ENCODE results near the gene EDNRB. TPM values are rescaled to one million over a fixed set of nuclear protein-coding genes. Genes with fewer than 3 reads are reported as not detected.
"Not testable (repeated sequence)": the region's sequence is repeated elsewhere in the genome, so short reads cannot be mapped to it uniquely, and the experiment has no call there.

EDNRB gene
- polyA plus RNA-seq, 1 donor (not counting 4 experiments of a cell fraction or from before 2014, with no cell fraction given): 0.01 TPM

DNA sequence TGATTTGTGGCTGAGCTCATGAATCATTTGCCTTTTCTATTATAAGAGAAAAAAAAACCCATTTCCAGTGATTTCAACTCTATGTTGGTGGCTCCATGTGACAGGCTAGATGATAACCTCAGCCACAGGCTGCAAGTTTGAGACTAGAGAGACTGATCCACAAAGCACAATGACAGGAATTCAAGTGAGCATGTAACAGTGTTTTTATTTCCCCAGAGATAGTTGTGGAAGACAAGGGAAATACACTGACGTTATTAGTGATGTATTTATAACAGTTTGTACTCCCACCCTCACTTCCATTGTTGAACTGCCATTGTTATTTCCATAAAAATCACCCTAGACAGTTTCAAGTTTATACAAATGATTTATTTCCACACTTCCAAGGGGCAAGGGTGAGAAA lies 27.9 kb upstream of the EDNRB start:
- no peak overlapping the region for H3K27ac ChIP-seq (ENCODE audit: control insufficient read depth, insufficient read depth, low read length)
- H3K36me3 ChIP-seq (ENCODE audit: control insufficient read depth in 2 of 2, extremely low read depth in 1 of 2, insufficient read depth in 2 of 2, low read length in 2 of 2): no peaks in the 10 kb centered on the region
- FAIRE-seq: no peak
- no peaks in the 10 kb centered on the region for H3K27me3 ChIP-seq (ENCODE audit: control insufficient read depth, extremely low read depth, insufficient read depth, low read length)
- H4K20me1 ChIP-seq (ENCODE audit: control insufficient read depth, extremely low read depth, insufficient read depth, low read length): no peaks in the 10 kb centered on the region
- no peak overlapping the region for H2AFZ ChIP-seq (ENCODE audit: control insufficient read depth, low read length)
- H3K9me1 ChIP-seq (ENCODE audit: control insufficient read depth, extremely low read depth, insufficient read depth, low read length): no peaks in the 10 kb centered on the region
- TF ChIP-seq, protein P1, sequence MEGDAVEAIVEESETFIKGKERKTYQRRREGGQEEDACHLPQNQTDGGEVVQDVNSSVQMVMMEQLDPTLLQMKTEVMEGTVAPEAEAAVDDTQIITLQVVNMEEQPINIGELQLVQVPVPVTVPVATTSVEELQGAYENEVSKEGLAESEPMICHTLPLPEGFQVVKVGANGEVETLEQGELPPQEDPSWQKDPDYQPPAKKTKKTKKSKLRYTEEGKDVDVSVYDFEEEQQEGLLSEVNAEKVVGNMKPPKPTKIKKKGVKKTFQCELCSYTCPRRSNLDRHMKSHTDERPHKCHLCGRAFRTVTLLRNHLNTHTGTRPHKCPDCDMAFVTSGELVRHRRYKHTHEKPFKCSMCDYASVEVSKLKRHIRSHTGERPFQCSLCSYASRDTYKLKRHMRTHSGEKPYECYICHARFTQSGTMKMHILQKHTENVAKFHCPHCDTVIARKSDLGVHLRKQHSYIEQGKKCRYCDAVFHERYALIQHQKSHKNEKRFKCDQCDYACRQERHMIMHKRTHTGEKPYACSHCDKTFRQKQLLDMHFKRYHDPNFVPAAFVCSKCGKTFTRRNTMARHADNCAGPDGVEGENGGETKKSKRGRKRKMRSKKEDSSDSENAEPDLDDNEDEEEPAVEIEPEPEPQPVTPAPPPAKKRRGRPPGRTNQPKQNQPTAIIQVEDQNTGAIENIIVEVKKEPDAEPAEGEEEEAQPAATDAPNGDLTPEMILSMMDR (optimal IDR thresholded peaks at IDR 0.05 in 1 of 3, IDR thresholded peaks at IDR 0.05 in 1 of 3, conservative IDR thresholded peaks at IDR 0.05 in 1 of 3; ENCODE audit: extremely low read depth in 1 of 3, insufficient read depth in 2 of 3, low read length in 3 of 3): no peak
- H3K79me2 ChIP-seq (ENCODE audit: control insufficient read depth, insufficient read depth, low read length): no peaks in the 10 kb centered on the region
- H3K4me3 ChIP-seq (ENCODE audit: control insufficient read depth in 2 of 3, extremely low read depth in 1 of 3, insufficient read depth in 2 of 3, low read depth in 1 of 3, low read length in 3 of 3): no peak overlapping the region
- no peak overlapping the region for H3K4me2 ChIP-seq (ENCODE audit: control insufficient read depth, extremely low read depth, insufficient read depth, low read depth, low read length)
- no peak overlapping the region for H3K9ac ChIP-seq (ENCODE audit: control insufficient read depth, extremely low read depth, insufficient read depth, low read length)
- no peaks in the 10 kb centered on the region for H3K9me3 ChIP-seq (ENCODE audit: control insufficient read depth, low read depth, low read length)
- dilution Hi-C loops (cut with MboI; ENCODE audit: extremely low pct_ligation_motif_present, low sequenced_read_pairs): no loop called here
- H3K4me1 ChIP-seq (ENCODE audit: control insufficient read depth, extremely low read depth, insufficient read depth, low read length): no peaks in the 10 kb centered on the region
- no peak for DNase-seq (ENCODE audit: low read depth, low spot score)

DNA sequence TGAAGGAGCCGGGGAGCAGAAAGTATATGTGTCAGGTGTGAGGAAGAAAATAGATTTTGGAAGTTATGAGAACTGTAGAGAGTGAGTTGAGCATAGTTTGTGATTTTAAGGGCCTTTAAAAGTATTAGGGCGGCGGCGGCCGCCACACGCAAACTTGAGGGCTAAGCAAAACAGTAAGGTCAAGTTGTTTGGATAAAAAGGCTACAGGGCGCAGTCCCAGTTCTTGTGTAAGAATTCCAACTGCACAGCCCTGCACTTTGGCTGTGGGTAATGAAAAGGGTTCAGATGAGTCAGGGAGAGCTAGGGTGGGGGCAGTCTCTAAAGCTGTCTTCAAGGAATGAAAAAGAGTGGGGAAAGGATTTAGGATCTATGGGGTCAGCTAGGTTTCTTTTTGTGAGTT lies 16.4 kb upstream of the EDNRB start:
- H3K79me2 ChIP-seq (ENCODE audit: control insufficient read depth, insufficient read depth, low read length); H3K4me3 ChIP-seq (ENCODE audit: control insufficient read depth in 2 of 3, extremely low read depth in 1 of 3, insufficient read depth in 2 of 3, low read depth in 1 of 3, low read length in 3 of 3); H3K9me3 ChIP-seq (ENCODE audit: control insufficient read depth, low read depth, low read length); DNase-seq (ENCODE audit: low read depth, low spot score); H3K9ac ChIP-seq (ENCODE audit: control insufficient read depth, extremely low read depth, insufficient read depth, low read length); H3K36me3 ChIP-seq (ENCODE audit: control insufficient read depth in 2 of 2, extremely low read depth in 1 of 2, insufficient read depth in 2 of 2, low read length in 2 of 2); dilution Hi-C loops (cut with MboI; ENCODE audit: extremely low pct_ligation_motif_present, low sequenced_read_pairs); H3K27ac ChIP-seq (ENCODE audit: control insufficient read depth, insufficient read depth, low read length); H2AFZ ChIP-seq (ENCODE audit: control insufficient read depth, low read length); FAIRE-seq; H3K27me3 ChIP-seq (ENCODE audit: control insufficient read depth, extremely low read depth, insufficient read depth, low read length); H4K20me1 ChIP-seq (ENCODE audit: control insufficient read depth, extremely low read depth, insufficient read depth, low read length); H3K9me1 ChIP-seq (ENCODE audit: control insufficient read depth, extremely low read depth, insufficient read depth, low read length); H3K4me2 ChIP-seq (ENCODE audit: control insufficient read depth, extremely low read depth, insufficient read depth, low read depth, low read length); H3K4me1 ChIP-seq (ENCODE audit: control insufficient read depth, extremely low read depth, insufficient read depth, low read length): not testable (repeated sequence)

DNA sequence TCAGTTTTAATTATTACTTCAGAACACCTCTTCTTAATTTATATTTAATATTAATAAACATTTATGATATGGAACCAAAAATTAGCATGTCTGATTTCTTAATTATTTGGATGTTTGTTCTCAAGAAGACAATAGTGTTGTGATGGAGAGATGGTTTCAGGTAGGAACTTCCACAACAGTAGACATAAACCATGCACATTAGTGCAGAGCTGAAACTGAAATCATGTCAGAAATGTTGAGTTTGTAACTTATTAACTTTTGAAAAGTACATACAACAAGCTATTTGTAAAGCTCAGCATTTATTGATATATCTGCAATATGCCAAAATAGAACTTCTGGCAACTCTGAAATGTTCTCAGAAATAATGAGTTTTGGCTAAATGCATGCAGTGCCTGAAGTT lies 11.8 kb upstream of the EDNRB start:
- Histone ChIP-seq H3K4me1 (ENCODE audit: control insufficient read depth, extremely low read depth, insufficient read depth, low read length) (no peaks in the 10 kb centered on the region), H3K4me3 (ENCODE audit: control insufficient read depth in 2 of 3, extremely low read depth in 1 of 3, insufficient read depth in 2 of 3, low read depth in 1 of 3, low read length in 3 of 3) (no peak overlapping the region), H4K20me1 (ENCODE audit: control insufficient read depth, extremely low read depth, insufficient read depth, low read length) (no peaks in the 10 kb centered on the region), H3K9ac (ENCODE audit: control insufficient read depth, extremely low read depth, insufficient read depth, low read length) (no peak overlapping the region), H3K9me3 (ENCODE audit: control insufficient read depth, low read depth, low read length) (no peaks in the 10 kb centered on the region), H2AFZ (ENCODE audit: control insufficient read depth, low read length) (no peak overlapping the region), H3K9me1 (ENCODE audit: control insufficient read depth, extremely low read depth, insufficient read depth, low read length) (no peaks in the 10 kb centered on the region), H3K4me2 (ENCODE audit: control insufficient read depth, extremely low read depth, insufficient read depth, low read depth, low read length) (no peak overlapping the region), H3K27ac (ENCODE audit: control insufficient read depth, insufficient read depth, low read length) (no peak overlapping the region), H3K79me2 (ENCODE audit: control insufficient read depth, insufficient read depth, low read length) (no peaks in the 10 kb centered on the region), H3K27me3 (ENCODE audit: control insufficient read depth, extremely low read depth, insufficient read depth, low read length) (no peaks in the 10 kb centered on the region), H3K36me3 (ENCODE audit: control insufficient read depth in 2 of 2, extremely low read depth in 1 of 2, insufficient read depth in 2 of 2, low read length in 2 of 2) (no peaks in the 10 kb centered on the region)
- dilution Hi-C loops (cut with MboI; ENCODE audit: extremely low pct_ligation_motif_present, low sequenced_read_pairs): no loop called here
- TF ChIP-seq, protein P1 (optimal IDR thresholded peaks at IDR 0.05 in 1 of 3, IDR thresholded peaks at IDR 0.05 in 1 of 3, conservative IDR thresholded peaks at IDR 0.05 in 1 of 3; ENCODE audit: extremely low read depth in 1 of 3, insufficient read depth in 2 of 3, low read length in 3 of 3): no peak
- TF ChIP-seq EZH2 (IDR thresholded peaks at IDR 0.05; ENCODE audit: low read length): no peak
- DNase-seq (ENCODE audit: low read depth, low spot score): no peak
- FAIRE-seq: no peak
